ENCODE data around the gene KCNN3. TPM values are rescaled to one million over a fixed set of nuclear protein-coding genes. Genes with fewer than 3 reads are reported as not detected.

KCNN3 gene
- total RNA-seq, 1 donor from 2014 or later: 4.3 TPM

- no peaks in the 10 kb centered on the region for H3K27me3 ChIP-seq
- H3K36me3 Mint-ChIP-seq: no peaks in the 10 kb centered on the region
Measured at GRCh38 chr1:154880671-154881070, 10.6 kb upstream of the KCNN3 start.

GRCh38 chr1:154879038-154879421 lies 8.9 kb upstream of the KCNN3 start:
- H3K27ac ChIP-seq: no peak overlapping the region
- H3K4me3 ChIP-seq: no peak overlapping the region
- no peak overlapping the region for H3K9ac ChIP-seq
- H3K4me2 ChIP-seq: no peak overlapping the region
- no peaks in the 10 kb centered on the region for H3K36me3 ChIP-seq
- no peaks in the 10 kb centered on the region for H4K20me1 ChIP-seq (ENCODE audit: low read depth)
- H3K9me3 Mint-ChIP-seq: no peaks in the 10 kb centered on the region
- no peak overlapping the region for H3K4me3 Mint-ChIP-seq
- H3K9me3 ChIP-seq (ENCODE audit: low read depth): no peaks in the 10 kb centered on the region
- H3K27me3 Mint-ChIP-seq (ENCODE audit: insufficient read depth, low read depth): peaks cover 11% of the 10 kb centered on the region
- H3K27ac Mint-ChIP-seq: peak overlapping the region; percentile 6
- TF ChIP-seq EZH2phosphoT487 (IDR thresholded peaks at IDR 0.05) (no peak), CTCF (IDR thresholded peaks at IDR 0.05) (no peak), EZH2 (IDR thresholded peaks at IDR 0.05) (no peak)
- no peaks in the 10 kb centered on the region for H3K79me2 ChIP-seq (ENCODE audit: low read depth)
- no peak overlapping the region for H2AFZ ChIP-seq (replicated peaks)
- no peaks in the 10 kb centered on the region for H3K27me3 ChIP-seq
- H3K4me1 ChIP-seq: peaks cover 5% of the 10 kb centered on the region
- H3F3A ChIP-seq (ENCODE audit: low read depth): no peaks in the 10 kb centered on the region
- no peaks in the 10 kb centered on the region for H3K36me3 Mint-ChIP-seq
- no peak for DNase-seq (ENCODE audit: low spot score)
- H3K4me1 Mint-ChIP-seq: peaks cover 25% of the 10 kb centered on the region

More at GRCh38 chr1:154880671-154881070, 10.6 kb upstream of the KCNN3 start:
- H4K20me1 ChIP-seq (ENCODE audit: low read depth): no peaks in the 10 kb centered on the region
- no peak overlapping the region for H3K4me3 ChIP-seq
- TF ChIP-seq CTCF (IDR thresholded peaks at IDR 0.05): no peak
- TF ChIP-seq EZH2phosphoT487 (IDR thresholded peaks at IDR 0.05): no peak
- Mint-ChIP-seq H3K27ac (no peak overlapping the region), H3K4me1 (peaks cover 34% of the 10 kb centered on the region), H3K9me3 (no peaks in the 10 kb centered on the region), H3K4me3 (no peak overlapping the region), H3K27me3 (ENCODE audit: insufficient read depth, low read depth) (peaks cover 8% of the 10 kb centered on the region)
- H3K4me1 ChIP-seq: peaks cover 5% of the 10 kb centered on the region
- no peaks in the 10 kb centered on the region for H3K79me2 ChIP-seq (ENCODE audit: low read depth)
- H3K27ac ChIP-seq: no peak overlapping the region
- no peak for DNase-seq (ENCODE audit: low spot score)
- no peak overlapping the region for H2AFZ ChIP-seq (replicated peaks)
- H3K9me3 ChIP-seq (ENCODE audit: low read depth): no peaks in the 10 kb centered on the region
- H3K36me3 ChIP-seq: no peaks in the 10 kb centered on the region
- no peak overlapping the region for H3K4me2 ChIP-seq
- H3F3A ChIP-seq (ENCODE audit: low read depth): no peaks in the 10 kb centered on the region
- no peak overlapping the region for H3K9ac ChIP-seq

GRCh38 chr1:154878371-154879037 lies 8.4 kb upstream of the KCNN3 start:
- H3K9me3 Mint-ChIP-seq: no peaks in the 10 kb centered on the region
- H3K27me3 ChIP-seq: no peaks in the 10 kb centered on the region
- no peaks in the 10 kb centered on the region for H3F3A ChIP-seq (ENCODE audit: low read depth)
- no peak overlapping the region for H3K27ac Mint-ChIP-seq
- peak; percentile 95 for DNase-seq (ENCODE audit: low spot score)
- no peaks in the 10 kb centered on the region for H4K20me1 ChIP-seq (ENCODE audit: low read depth)
- H2AFZ ChIP-seq (replicated peaks): peak overlapping the region; percentile 85
- H3K4me1 Mint-ChIP-seq: peaks cover 23% of the 10 kb centered on the region
- no peak overlapping the region for H3K4me3 Mint-ChIP-seq
- H3K9me3 ChIP-seq (ENCODE audit: low read depth): no peaks in the 10 kb centered on the region
- H3K4me3 ChIP-seq: peak overlapping the region; percentile 27
- peaks cover 11% of the 10 kb centered on the region for H3K27me3 Mint-ChIP-seq (ENCODE audit: insufficient read depth, low read depth)
- H3K79me2 ChIP-seq (ENCODE audit: low read depth): no peaks in the 10 kb centered on the region
- no peak overlapping the region for H3K9ac ChIP-seq
- no peaks in the 10 kb centered on the region for H3K36me3 Mint-ChIP-seq
- H3K4me1 ChIP-seq: peaks cover 5% of the 10 kb centered on the region
- H3K27ac ChIP-seq: no peak overlapping the region
- TF ChIP-seq CTCF (IDR thresholded peaks at IDR 0.05) (peak; percentile 85), EZH2 (IDR thresholded peaks at IDR 0.05) (no peak), EZH2phosphoT487 (IDR thresholded peaks at IDR 0.05) (no peak)
- no peaks in the 10 kb centered on the region for H3K36me3 ChIP-seq
- peak overlapping the region; percentile 71 for H3K4me2 ChIP-seq
